BLaER1 treated with 17β-estradiol and CSF1 and Interleukin-3, amounts not matched to agents 10 nM and 100 nM (cell line): Measurements from ENCODE around the gene GPSM3.
"Not testable (repeated sequence)": the region's sequence is repeated elsewhere in the genome, so short reads cannot be mapped to it uniquely, and the experiment has no call there.

Experiments
- H3K27ac ChIP-seq, 11 experiments: shearing (Covaris generic); formaldehyde crosslinking; 2 replicates each; pipeline ENCODE4 v1.8.1; 2022
- H3K27me3 ChIP-seq, 11 experiments: shearing (Covaris generic); formaldehyde crosslinking; 2 replicates each; pipeline ENCODE4 v1.8.1; 2022
- H3K36me3 ChIP-seq, 11 experiments: shearing (Covaris generic); formaldehyde crosslinking; 2 replicates each; pipeline ENCODE4 v1.8.1; 2022
- H3K4me1 ChIP-seq, 10 experiments: shearing (Covaris generic); formaldehyde crosslinking; 2 replicates each; pipeline ENCODE4 v1.8.1; 2022
- H3K4me2 ChIP-seq, 11 experiments: shearing (Covaris generic); formaldehyde crosslinking; 2 replicates each; pipeline ENCODE4 v1.8.1; 2022
- H3K4me3 ChIP-seq, 10 experiments: shearing (Covaris generic); formaldehyde crosslinking; 2 replicates each; pipeline ENCODE4 v1.8.1; 2022
- H3K9ac ChIP-seq, 11 experiments: shearing (Covaris generic); formaldehyde crosslinking; 2 replicates each; pipeline ENCODE4 v1.8.1; 2022
- H3K9me3 ChIP-seq, 11 experiments: shearing (Covaris generic); formaldehyde crosslinking; replicated peaks in 1 of 11; 2 replicates each; pipeline ENCODE4 v1.8.1; 2022
- H4K20me1 ChIP-seq, 11 experiments: shearing (Covaris generic); formaldehyde crosslinking; 2 replicates each; pipeline ENCODE4 v1.8.1; 2022
- Cebpa-rat ChIP-seq, 11 experiments: shearing (Covaris generic); IDR thresholded peaks; 2 replicates each; pipeline ENCODE4 v1.8.1; 2022

The GPSM3 gene

DNA sequence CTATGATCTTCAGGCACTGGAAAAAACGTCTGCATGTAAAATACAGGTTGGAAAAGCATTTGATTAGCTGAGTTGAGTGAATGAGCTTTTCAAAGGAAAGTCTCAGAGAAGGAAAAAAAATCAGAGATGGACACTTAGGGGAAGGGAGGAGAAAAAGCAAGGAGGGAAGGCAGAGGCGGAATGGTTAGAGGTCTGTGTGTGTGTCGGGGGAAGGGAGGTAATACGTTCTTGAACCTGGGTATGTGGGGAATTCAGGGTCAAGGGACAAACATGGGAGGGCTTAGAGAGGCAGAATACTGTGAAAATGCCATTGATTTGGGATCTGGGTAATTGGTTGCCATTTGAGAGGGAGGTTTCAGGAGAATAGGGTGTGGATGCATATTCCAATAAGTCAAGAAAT is 45.8 kb downstream of the GPSM3 start:
- Histone ChIP-seq H4K20me1 (no peaks in the 10 kb centered on the region), H3K27me3 (peaks cover 0 to 19% (median 8%) of the 10 kb centered on the region in 11 experiments; a peak in 10 of 22 replicates), H3K9me3 (peaks cover 0 to 9% (median 6%) of the 10 kb centered on the region in 11 experiments; a peak in 8 of 22 replicates), H3K4me2 (no peak overlapping the region), H3K9ac (no peak overlapping the region), H3K4me3 (no peak overlapping the region), H3K4me1 (peaks cover 0 to 6% (median 1%) of the 10 kb centered on the region in 10 experiments; a peak in 6 of 20 replicates), H3K27ac (no peak overlapping the region), H3K36me3 (no peaks in the 10 kb centered on the region)
- no peak for TF ChIP-seq Cebpa-rat (IDR thresholded peaks at IDR 0.05)

GRCh38 chr6:32146287-32146686 is 46.2 kb downstream of the GPSM3 start:
- no peak for TF ChIP-seq Cebpa-rat (IDR thresholded peaks at IDR 0.05)
- Histone ChIP-seq H3K9ac (no peak overlapping the region), H3K9me3 (peaks cover 0 to 9% (median 6%) of the 10 kb centered on the region in 11 experiments; a peak in 8 of 22 replicates)

DNA sequence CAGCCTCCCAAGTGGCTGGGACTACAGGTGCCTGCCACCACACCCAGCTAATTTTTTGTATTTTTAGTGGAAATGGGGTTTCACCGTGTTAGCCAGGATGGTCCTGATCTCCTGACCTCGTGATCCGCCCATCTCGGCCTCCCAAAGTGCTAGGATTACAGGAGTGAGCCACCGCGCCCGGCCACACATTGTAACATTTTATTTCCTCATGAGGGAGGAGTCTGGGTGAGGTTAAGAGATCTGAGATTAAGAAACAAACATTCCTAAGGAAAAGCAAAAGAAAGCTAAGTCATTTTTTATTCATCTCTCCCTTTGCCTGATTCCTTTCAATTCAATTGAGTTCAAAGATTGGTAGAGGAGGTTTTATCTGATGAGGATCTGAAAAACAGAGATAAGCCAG is 48.2 kb downstream of the GPSM3 start:
- H3K27ac ChIP-seq, H3K36me3 ChIP-seq, H3K9ac ChIP-seq, H3K4me3 ChIP-seq, H4K20me1 ChIP-seq, H3K9me3 ChIP-seq, H3K4me1 ChIP-seq, H3K4me2 ChIP-seq: not testable (repeated sequence)
- H3K27me3 ChIP-seq, result peaks cover 0 to 19% (median 8%) of the 10 kb centered on the region in 11 experiments; a peak in 9 of 22 replicates

More at GRCh38 chr6:32146287-32146686, 46.2 kb downstream of the GPSM3 start:
- H4K20me1 ChIP-seq, result no peaks in the 10 kb centered on the region
- H3K4me1 ChIP-seq, result peaks cover 0 to 7% (median under 1%) of the 10 kb centered on the region in 10 experiments; a peak in 6 of 20 replicates
- H3K4me3 ChIP-seq, result no peak overlapping the region
- no peak overlapping the region for H3K4me2 ChIP-seq
- H3K27ac ChIP-seq, result no peak overlapping the region
- peaks cover 0 to 19% (median 8%) of the 10 kb centered on the region in 11 experiments; a peak in 10 of 22 replicates for H3K27me3 ChIP-seq
- no peaks in the 10 kb centered on the region for H3K36me3 ChIP-seq
